Cardiac muscle cell (in vitro differentiated cells and primary cell): ENCODE measurements around the gene PIH1D1. TPM values are rescaled to one million over a fixed set of nuclear protein-coding genes. Genes with fewer than 3 reads are reported as not detected.

ENCODE experiments used
- DNase-seq, 2 donors: peaks; one replicate each; pipeline versions ENCODE4 v3.0.0 to v3.0.0-alpha.2; 2010 to 2017; ENCODE audit warnings: low read depth in 1 of 2, low spot score in 1 of 2
- H3K27ac ChIP-seq: fragments of 200-600 bp; sonication (generic); 2 replicates; pipeline ENCODE4 v1.5.1; 2016
- H3K27me3 ChIP-seq: fragments of 200-600 bp; sonication (generic); 2 replicates; pipeline ENCODE4 v1.6.0; 2016; ENCODE audit warnings: control low read depth
- H3K36me3 ChIP-seq: fragments of 200-600 bp; sonication (generic); 2 replicates; pipeline ENCODE4 v1.5.1; 2016; ENCODE audit warnings: control low read depth
- H3K4me1 ChIP-seq: fragments of 200-600 bp; sonication (generic); 2 replicates; pipeline ENCODE4 v1.8.1; 2017; ENCODE audit warnings: low read depth, mild to moderate bottlenecking, mixed run types
- H3K4me3 ChIP-seq: fragments of 200-600 bp; sonication (generic); 2 replicates; pipeline ENCODE4 v1.5.1; 2016; ENCODE audit warnings: mild to moderate bottlenecking
- H3K9me3 ChIP-seq: fragments of 200-600 bp; sonication (generic); 2 replicates; pipeline ENCODE4 v1.5.1; 2017; ENCODE audit warnings: low read depth, mild to moderate bottlenecking, control low read depth
- CTCF ChIP-seq: IDR thresholded peaks from 2 replicates; pipeline ENCODE4 v1.5.1; 2012; ENCODE audit warnings: low read depth, mild to moderate bottlenecking, low read length
- polyA plus RNA-seq: library from polyadenylated mRNA; unstranded; fragments of >200 nt; fragmentation: Nextera tagmentation; extraction: Ambion mirVana; gene quantifications from 2 replicates; pipeline ENCODE4 v1.2.1, GENCODE V29; 2016
- total RNA-seq: library from RNA; depleted of rRNA; stranded (reverse); fragments of >200 nt; gene quantifications from 2 replicates; pipeline ENCODE4 v1.2.3, GENCODE V29; 2016

The PIH1D1 gene
- total and polyA plus RNA-seq, 2 experiments from 2014 or later: 145 to 156 TPM

- Histone ChIP-seq H3K4me1 (peaks cover 14% of the 10 kb centered on the region), H3K27ac (no peak overlapping the region), H3K9me3 (no peaks in the 10 kb centered on the region), H3K27me3 (no peaks in the 10 kb centered on the region), H3K36me3 (no peaks in the 10 kb centered on the region), H3K4me3 (no peak overlapping the region)
- DNase-seq: no peak
- no peak for TF ChIP-seq CTCF
Measured at GRCh38 chr19:49414256-49414655, 37.4 kb downstream of the PIH1D1 start.

- Histone ChIP-seq H3K27me3 (no peaks in the 10 kb centered on the region), H3K9me3 (no peaks in the 10 kb centered on the region), H3K27ac (no peak overlapping the region), H3K4me1 (peaks cover 14% of the 10 kb centered on the region), H3K4me3 (no peak overlapping the region), H3K36me3 (no peaks in the 10 kb centered on the region)
- TF ChIP-seq CTCF: no peak
- peak in 1 of 2 donors; percentile 35 for DNase-seq
Measured at GRCh38 chr19:49413348-49413747, 38.3 kb downstream of the PIH1D1 start.

GRCh38 chr19:49411681-49412326 lies 39.8 kb downstream of the PIH1D1 start:
- Histone ChIP-seq H3K4me3 (no peak overlapping the region), H3K27ac (no peak overlapping the region), H3K4me1 (peaks cover 14% of the 10 kb centered on the region), H3K36me3 (no peaks in the 10 kb centered on the region), H3K27me3 (no peaks in the 10 kb centered on the region), H3K9me3 (no peaks in the 10 kb centered on the region)
- no peak for DNase-seq
- no peak for TF ChIP-seq CTCF

- Histone ChIP-seq H3K27me3 (no peaks in the 10 kb centered on the region), H3K4me1 (peaks cover 11% of the 10 kb centered on the region), H3K27ac (no peak overlapping the region), H3K36me3 (no peaks in the 10 kb centered on the region), H3K4me3 (no peak overlapping the region), H3K9me3 (no peaks in the 10 kb centered on the region)
- no peak for DNase-seq
- no peak for TF ChIP-seq CTCF
Measured at GRCh38 chr19:49409441-49410029, 42.1 kb downstream of the PIH1D1 start.

GRCh38 chr19:49408816-49409440 lies 42.7 kb downstream of the PIH1D1 start:
- Histone ChIP-seq H3K4me1 (peaks cover 14% of the 10 kb centered on the region), H3K27me3 (no peaks in the 10 kb centered on the region), H3K36me3 (no peaks in the 10 kb centered on the region), H3K9me3 (no peaks in the 10 kb centered on the region), H3K4me3 (no peak overlapping the region), H3K27ac (no peak overlapping the region)
- DNase-seq: no peak
- TF ChIP-seq CTCF: no peak
